Stimulated activated naive CD8-positive, alpha-beta T cell treated with anti-CD3 and anti-CD28 coated beads, Interleukin-15, Interleukin-2, amounts not matched to agents 100 U/mL and 50 U/mL, for 24 hours (primary cell): Measurements from ENCODE around the gene MBOAT7.

Experiments
- ATAC-seq: fragments of 150-1000 bp; cut with Tn5 transposase; one replicate; pipeline ENCODE4 v1.10.0; 2021
- DNase-seq: peaks from one replicate; pipeline ENCODE4 v3.0.0; 2021

MBOAT7 gene

GRCh38 chr19:54162241-54162805 lies 27.1 kb downstream of the MBOAT7 start:
- DNase-seq (peak; percentile 84), ATAC-seq (peak; percentile 12)

GRCh38 chr19:54160854-54161253 lies 28.5 kb downstream of the MBOAT7 start:
- DNase-seq (no peak), ATAC-seq (no peak)

GRCh38 chr19:54160182-54160811 lies 29.1 kb downstream of the MBOAT7 start:
- no peak for DNase-seq
- no peak for ATAC-seq

GRCh38 chr19:54159352-54160181 lies 29.8 kb downstream of the MBOAT7 start, which contains the start of gene LENG1:
TSS of gene LENG1 (minus strand) at chr19:54159721. CDS start at chr19:54159695, 26 bp downstream.
- peak; percentile 96 for DNase-seq
- peak; percentile 96 for ATAC-seq

GRCh38 chr19:54158812-54159351 lies 30.5 kb downstream of the MBOAT7 start:
- peak; percentile 43 for DNase-seq
- no peak for ATAC-seq

GRCh38 chr19:54156953-54157352 lies 32.4 kb downstream of the MBOAT7 start:
- ATAC-seq: no peak
- no peak for DNase-seq

- DNase-seq (no peak), ATAC-seq (no peak)
These were observed 32.9 kb downstream of the MBOAT7 start for GRCh38 chr19:54156490-54156889.

GRCh38 chr19:54155694-54156093 lies 33.7 kb downstream of the MBOAT7 start:
- no peak for ATAC-seq
- no peak for DNase-seq

- no peak for ATAC-seq
These were observed 34.6 kb downstream of the MBOAT7 start for GRCh38 chr19:54154603-54155345.

GRCh38 chr19:54153731-54154326 lies 35.6 kb downstream of the MBOAT7 start:
- DNase-seq (no peak), ATAC-seq (no peak)

More at GRCh38 chr19:54154603-54155345, 34.6 kb downstream of the MBOAT7 start:
- DNase-seq: no peak

GRCh38 chr19:54152878-54153524 lies 36.4 kb downstream of the MBOAT7 start:
- DNase-seq (no peak), ATAC-seq (no peak)

GRCh38 chr19:54152267-54152666 lies 37.1 kb downstream of the MBOAT7 start:
- DNase-seq: no peak
- no peak for ATAC-seq

- DNase-seq (no peak), ATAC-seq (no peak)
These were observed 37.9 kb downstream of the MBOAT7 start for GRCh38 chr19:54151362-54152035.

- no peak for ATAC-seq
These were observed 40.2 kb downstream of the MBOAT7 start for GRCh38 chr19:54149021-54149812.

GRCh38 chr19:54148158-54148557 lies 41.2 kb downstream of the MBOAT7 start:
- DNase-seq (no peak), ATAC-seq (no peak)

More at GRCh38 chr19:54149021-54149812, 40.2 kb downstream of the MBOAT7 start:
- no peak for DNase-seq

GRCh38 chr19:54147676-54148075 lies 41.7 kb downstream of the MBOAT7 start:
- no peak for DNase-seq
- ATAC-seq: no peak

- DNase-seq (no peak), ATAC-seq (no peak)
These were observed 43.7 kb downstream of the MBOAT7 start for GRCh38 chr19:54145541-54146158.

- DNase-seq: no peak
- ATAC-seq: no peak
These were observed 47.1 kb downstream of the MBOAT7 start for GRCh38 chr19:54142166-54142780.

GRCh38 chr19:54141356-54141755 lies 48.0 kb downstream of the MBOAT7 start:
- DNase-seq (no peak), ATAC-seq (no peak)
